CD4-positive, alpha-beta T cell treated with Interleukin-17A for 1 hour (primary cell): ENCODE measurements around the gene PTDSS2.
A peak's percentile ranks its signal among the peaks of the same experiment; 100 is the strongest.

Experiments used
- DNase-seq: peaks from one replicate; pipeline ENCODE4 v3.0.0-alpha.2; 2020

The PTDSS2 gene

GRCh38 chr11:494761-495536 is 44.9 kb downstream of the PTDSS2 start:
- DNase-seq, result no peak

GRCh38 chr11:495537-495931 is 45.5 kb downstream of the PTDSS2 start:
- DNase-seq, result no peak

- no peak for DNase-seq
Measured at GRCh38 chr11:496834-497564, 46.9 kb downstream of the PTDSS2 start.

- DNase-seq, result no peak
Measured at GRCh38 chr11:497565-498296, 47.7 kb downstream of the PTDSS2 start.

- DNase-seq, result no peak
Measured at GRCh38 chr11:498297-499181, 48.5 kb downstream of the PTDSS2 start.

- DNase-seq, result no peak
Measured at GRCh38 chr11:499201-500076, 49.4 kb downstream of the PTDSS2 start.

- no peak for DNase-seq
Measured at GRCh38 chr11:501001-501682, 51.1 kb downstream of the PTDSS2 start.

GRCh38 chr11:501683-502287 is 51.7 kb downstream of the PTDSS2 start:
- no peak for DNase-seq

- no peak for DNase-seq
Measured at GRCh38 chr11:502288-503178, 52.5 kb downstream of the PTDSS2 start.

GRCh38 chr11:503179-503981 is 53.3 kb downstream of the PTDSS2 start:
- DNase-seq, result peak; percentile 36

GRCh38 chr11:504053-504993 is 54.2 kb downstream of the PTDSS2 start:
- DNase-seq, result no peak

- DNase-seq, result no peak
Measured at GRCh38 chr11:504994-505344, 54.9 kb downstream of the PTDSS2 start.

- DNase-seq, result peak; percentile 96
Measured at GRCh38 chr11:506238-506994, 56.3 kb downstream of the PTDSS2 start.

- DNase-seq, result peak; percentile 98
Measured at GRCh38 chr11:506995-507726, 57.1 kb downstream of the PTDSS2 start, which contains the start of gene RNH1. RNH1 (minus strand) TSS chr11:507242; CDS start chr11:502162, 5,080 bp downstream.

- no peak for DNase-seq
Measured at GRCh38 chr11:507727-508515, 57.8 kb downstream of the PTDSS2 start.
